GM21381 (cell line): ENCODE results near the gene LY6G6F.

Source experiments
- ATAC-seq: cut with Tn5 transposase; IDR thresholded peaks from one replicate; pipeline ENCODE4 v1.9.1; 2021; ENCODE audit warnings: mild to moderate bottlenecking, moderate library complexity; ENCODE audit not compliant: unreplicated experiment

The LY6G6F gene

DNA sequence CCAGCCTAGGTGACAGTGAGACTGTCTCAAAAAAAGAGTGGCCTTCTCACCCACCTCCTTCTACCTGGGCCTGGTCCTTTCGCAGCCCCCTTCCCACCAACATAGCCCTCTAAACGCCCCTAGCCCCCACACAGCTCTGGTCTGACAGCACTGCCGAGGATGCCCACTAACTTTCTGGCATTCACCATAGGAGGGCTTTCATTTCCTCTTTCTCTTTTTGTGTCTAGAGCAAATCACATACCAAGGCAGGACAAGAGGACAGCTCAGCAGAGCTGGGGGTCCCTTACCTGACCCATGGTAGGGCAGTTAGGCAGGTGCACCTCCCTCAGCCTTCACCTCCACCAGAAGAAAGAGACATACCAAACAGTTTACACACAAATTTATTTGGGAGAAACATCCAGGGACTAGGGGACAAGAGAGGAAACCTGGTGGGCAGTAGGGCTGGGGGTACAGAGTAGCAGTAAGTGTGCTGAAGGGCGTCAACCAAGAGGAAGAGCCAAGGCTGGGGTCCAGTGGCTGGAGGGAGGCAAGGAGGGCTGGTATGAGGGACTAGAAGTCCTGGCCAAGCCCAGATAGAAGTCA lies 30.3 kb upstream of the LY6G6F start:
- ATAC-seq: no peak

DNA sequence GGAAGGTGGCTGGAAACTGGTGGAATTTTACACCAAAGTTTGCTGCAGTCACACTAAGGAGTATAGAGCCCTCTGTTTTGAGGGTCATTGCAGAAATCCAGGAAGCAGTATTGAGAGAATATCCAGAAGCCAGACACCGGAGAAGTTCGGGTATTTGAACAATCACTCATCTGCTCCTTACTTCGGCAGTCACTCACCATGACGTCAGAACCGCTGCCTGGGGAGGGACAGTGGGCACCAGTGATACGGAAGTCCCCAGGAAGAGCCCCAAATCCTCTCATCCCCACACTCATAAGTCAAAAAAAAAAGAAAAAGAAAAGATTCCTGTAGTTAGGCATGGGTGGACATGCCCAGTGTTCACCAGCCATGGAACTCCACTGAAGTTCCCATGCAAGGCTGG lies 29.8 kb upstream of the LY6G6F start:
- no peak for ATAC-seq

- ATAC-seq: no peak
Observed at GRCh38 chr6:31677955-31678354, 28.7 kb upstream of the LY6G6F start.

DNA sequence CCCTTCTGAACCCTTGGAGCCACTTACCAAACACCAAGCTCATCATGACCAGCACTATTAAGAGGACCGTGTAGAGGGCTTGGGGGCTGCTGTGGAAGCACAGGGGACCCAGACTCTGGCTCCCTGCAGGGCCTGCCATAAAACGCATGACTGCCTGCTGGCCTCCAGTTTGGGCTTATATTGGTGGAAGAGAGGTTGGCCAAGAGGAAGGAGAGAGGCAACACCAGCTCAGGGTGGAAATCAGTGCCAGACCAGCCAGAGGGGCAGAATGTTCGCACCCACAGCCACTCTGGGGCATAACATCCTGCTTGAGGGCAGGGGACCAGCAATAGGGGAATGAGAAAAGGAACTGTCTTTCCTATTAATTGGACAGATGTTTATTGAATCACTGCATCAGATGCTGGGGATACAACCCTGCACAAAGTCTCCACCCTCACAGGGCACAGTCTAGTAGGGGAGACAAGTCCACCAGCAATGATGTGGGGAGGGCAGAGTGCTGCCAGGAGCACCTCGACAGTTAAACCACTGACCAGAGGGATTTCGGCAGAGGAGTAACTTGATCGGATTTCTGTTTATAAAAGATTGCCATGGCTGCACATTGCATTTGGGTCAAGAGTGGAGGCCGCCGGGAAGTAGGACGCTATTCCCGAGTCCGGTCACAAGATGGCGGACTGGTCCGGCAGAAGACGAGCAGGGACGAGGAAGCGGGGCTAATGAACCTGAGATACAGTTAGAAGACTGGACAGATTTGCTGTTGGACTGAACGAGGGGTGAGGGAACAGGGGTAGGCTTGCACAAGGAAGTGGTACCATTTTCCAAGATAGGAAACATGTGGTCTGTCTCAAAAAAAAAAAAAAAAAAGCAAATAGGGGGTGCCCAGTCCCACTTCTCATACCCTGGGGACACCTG lies 26.2 kb upstream of the LY6G6F start, which contains the start of gene LY6G5C:
Gene LY6G5C (minus strand): TSS at position 842 of the 909 bp plus-strand sequence. CDS start 694 bp downstream, at position 148.
- no peak for ATAC-seq

- no peak for ATAC-seq
Observed at GRCh38 chr6:31681135-31681671, 25.5 kb upstream of the LY6G6F start.

DNA sequence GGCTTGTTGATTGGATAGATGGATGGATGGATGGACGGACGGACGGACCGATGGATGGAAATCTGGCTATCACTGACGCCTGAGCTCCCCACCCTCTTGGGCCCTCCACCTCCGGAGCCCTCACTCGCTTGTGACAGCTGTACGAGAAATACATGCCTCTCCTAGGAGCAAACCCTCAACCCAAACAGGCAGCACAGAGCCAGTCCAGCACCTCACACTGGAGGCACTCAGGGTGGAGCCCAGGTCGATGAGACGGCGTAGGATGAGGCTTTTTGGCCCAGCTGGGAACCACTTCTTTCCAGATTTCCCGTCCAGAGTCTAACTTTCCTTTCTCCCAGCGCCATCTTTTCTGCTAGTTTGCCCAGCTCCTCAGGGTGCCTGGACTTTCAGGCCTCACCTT lies 23.1 kb upstream of the LY6G6F start:
- no peak for ATAC-seq

GRCh38 chr6:31686483-31686882 lies 20.2 kb upstream of the LY6G6F start:
- ATAC-seq: no peak

- no peak for ATAC-seq
Observed at GRCh38 chr6:31687321-31687720, 19.3 kb upstream of the LY6G6F start.

GRCh38 chr6:31687860-31688693 lies 18.6 kb upstream of the LY6G6F start:
- no peak for ATAC-seq

- no peak for ATAC-seq
Observed at GRCh38 chr6:31689249-31690110, 17.2 kb upstream of the LY6G6F start.

DNA sequence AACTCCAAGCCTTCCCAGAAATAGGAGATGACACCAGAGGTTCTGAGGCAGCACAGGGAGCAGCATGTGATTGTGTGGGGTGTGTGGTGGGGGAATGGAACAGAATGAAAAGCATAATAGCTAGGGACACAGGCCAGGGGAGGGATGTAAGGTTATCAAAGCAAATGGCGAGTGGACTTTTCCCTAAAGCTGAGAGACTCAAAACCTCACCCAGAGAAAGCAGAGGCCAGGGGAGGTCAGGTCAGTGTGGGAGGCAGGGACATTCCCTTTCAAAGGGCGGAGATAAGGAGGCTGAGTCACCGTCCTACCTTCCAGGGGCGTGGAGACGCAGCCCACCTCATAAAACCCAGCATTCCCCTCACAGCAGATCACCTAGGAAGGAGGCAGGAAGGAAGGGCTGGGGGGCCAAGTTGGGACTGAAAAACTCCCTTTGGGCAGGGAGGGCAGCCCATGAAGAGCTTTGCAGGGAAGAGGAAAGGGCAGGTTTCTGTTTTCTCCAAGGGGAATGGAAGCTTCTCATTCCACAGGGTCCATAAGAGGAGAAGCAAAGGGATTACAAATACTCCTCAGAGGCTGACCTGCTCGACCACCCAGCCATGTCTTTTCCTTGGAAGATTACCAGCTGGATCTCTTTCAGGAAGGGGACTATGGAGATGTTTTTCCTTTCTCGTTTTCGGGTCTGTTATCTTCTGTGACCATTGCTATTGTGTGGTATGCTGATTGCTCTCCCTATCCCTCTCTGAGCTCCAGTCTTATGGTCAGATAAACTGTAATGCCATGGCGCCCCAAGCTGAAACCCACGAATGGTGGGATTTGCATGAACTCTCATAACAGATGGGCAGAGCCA lies 16.2 kb upstream of the LY6G6F start:
- no peak for ATAC-seq

- no peak for ATAC-seq
Observed at GRCh38 chr6:31691078-31691463, 15.6 kb upstream of the LY6G6F start.

DNA sequence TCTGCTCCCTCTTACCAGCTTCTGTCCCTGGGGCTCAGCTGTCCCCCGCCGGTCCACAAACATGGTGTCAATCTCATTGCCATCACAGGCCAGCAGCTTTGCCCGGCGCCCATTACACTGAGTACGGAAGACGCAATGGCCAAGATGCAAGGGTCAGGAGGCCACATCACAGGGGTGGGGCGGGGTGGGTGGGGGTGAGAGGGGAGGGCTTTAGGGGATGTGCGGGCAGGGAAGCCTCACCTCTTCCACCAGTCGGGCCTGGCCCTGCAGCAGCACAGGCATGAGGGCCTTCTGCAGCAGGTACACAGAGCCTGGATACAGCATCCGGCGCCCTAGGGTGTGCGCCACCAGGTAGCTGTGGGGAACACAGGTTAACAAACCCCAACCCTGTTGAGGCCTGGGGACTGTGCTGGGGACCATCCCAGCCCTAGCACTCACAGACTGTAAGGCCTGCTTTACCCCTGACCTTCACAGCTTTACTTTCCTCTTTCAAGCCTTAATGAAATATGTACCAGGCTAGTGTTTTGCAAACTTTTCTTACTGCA lies 15.0 kb upstream of the LY6G6F start:
- no peak for ATAC-seq

DNA sequence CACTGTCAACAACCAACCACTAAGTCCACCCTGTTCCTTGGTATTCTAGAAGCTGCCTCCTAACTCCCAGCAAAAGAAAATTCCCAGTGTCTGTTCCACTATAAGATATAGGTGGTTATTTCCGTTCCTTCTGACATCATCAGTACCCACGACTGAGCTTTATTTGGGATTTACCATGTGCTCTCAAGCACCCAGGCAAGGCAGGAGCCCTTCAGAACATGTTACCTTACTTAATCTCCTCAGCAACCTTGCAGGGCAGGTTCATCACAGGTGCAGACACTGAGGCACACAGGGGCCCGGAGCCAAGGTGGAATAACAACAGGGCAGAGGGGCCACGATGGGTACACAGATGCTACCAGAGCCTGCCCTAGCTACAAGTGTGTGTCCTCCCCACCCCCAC lies 14.3 kb upstream of the LY6G6F start:
- no peak for ATAC-seq

DNA sequence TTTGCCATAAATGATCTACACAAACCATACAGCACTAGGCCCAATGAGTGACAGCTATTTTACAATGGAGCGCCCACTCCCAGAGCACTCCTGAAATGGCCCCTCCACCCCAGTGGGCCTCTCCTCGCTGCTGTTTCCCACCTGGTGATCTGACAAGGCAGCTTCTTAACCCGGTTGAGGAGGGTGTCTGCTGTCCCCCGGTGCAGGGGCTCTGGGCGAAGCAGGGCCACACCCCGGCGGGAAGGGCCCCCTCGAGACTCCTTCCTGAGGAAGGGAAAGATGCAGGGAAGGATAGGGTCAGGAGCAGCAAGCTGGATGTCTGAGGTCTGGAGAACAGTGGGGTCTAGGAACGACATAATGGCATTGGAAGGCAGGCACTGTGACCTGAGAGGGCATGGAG lies 13.8 kb upstream of the LY6G6F start:
- no peak for ATAC-seq

GRCh38 chr6:31693535-31693934 lies 13.1 kb upstream of the LY6G6F start:
- no peak for ATAC-seq

DNA sequence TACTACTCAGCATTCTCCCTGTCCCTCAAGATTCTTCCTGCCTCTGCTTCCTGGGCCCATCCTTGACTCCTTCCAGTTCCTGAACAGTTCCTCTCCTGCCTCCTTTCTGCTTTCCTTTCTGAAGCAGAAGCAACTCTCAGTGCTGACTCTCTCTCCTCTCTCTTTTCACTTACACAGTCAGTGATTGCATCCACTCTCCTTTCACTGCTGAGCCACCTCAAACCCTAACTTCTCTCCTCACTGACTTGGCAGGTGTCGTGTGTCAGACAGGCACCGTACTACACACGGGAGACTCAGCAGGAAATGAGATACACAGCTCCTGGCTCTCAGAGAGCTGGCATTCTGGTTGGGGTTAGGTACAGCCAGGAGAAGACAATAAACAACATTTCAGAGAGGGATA lies 9.1 kb upstream of the LY6G6F start:
- ATAC-seq: no peak

GRCh38 chr6:31700740-31701401 lies 5.8 kb upstream of the LY6G6F start:
- no peak for ATAC-seq
